ENCODE measurements around the gene DYSF. TPM values are rescaled to one million over a fixed set of nuclear protein-coding genes. Genes with fewer than 3 reads are reported as not detected.

The DYSF gene
- total RNA-seq, 1 experiment from 2014 or later, result 5.5 TPM

GRCh38 chr2:71609958-71610357 lies 156.6 kb downstream of the DYSF start:
- H3K9me3 Mint-ChIP-seq, result no peaks in the 10 kb centered on the region; a peak in 1 of 5 replicates
- Histone ChIP-seq H3K56ac (ENCODE audit: insufficient read length, low read depth, low read length) (no peak overlapping the region), H4K8ac (replicated peaks; ENCODE audit: insufficient read length, low read depth, low read length) (no peak overlapping the region), H3K18ac (ENCODE audit: insufficient read length, low read depth, low read length) (no peak overlapping the region), H3K79me1 (ENCODE audit: insufficient read depth, low read depth, low read length, poor library complexity, severe bottlenecking) (no peaks in the 10 kb centered on the region), H2BK12ac (ENCODE audit: insufficient read length, low read depth, low read length) (no peak overlapping the region), H3K4ac (ENCODE audit: low read depth, low read length) (no peak overlapping the region), H2BK20ac (ENCODE audit: low read depth, low read length, poor library complexity, severe bottlenecking) (no peak overlapping the region), H4K20me1 (ENCODE audit: control insufficient read depth, insufficient read depth, insufficient read length) (no peaks in the 10 kb centered on the region), H2BK120ac (ENCODE audit: low read depth, low read length, poor library complexity, severe bottlenecking) (no peak overlapping the region), H2BK5ac (ENCODE audit: insufficient read length, low read length) (no peak overlapping the region), H3K4me2 (ENCODE audit: insufficient read depth, insufficient read length, low read length) (no peak overlapping the region), H3K79me2 (ENCODE audit: insufficient read depth, low read length) (no peaks in the 10 kb centered on the region), H3K9me3 (ENCODE audit: control insufficient read depth, low read depth, low read length) (no peaks in the 10 kb centered on the region), H3T11ph (ENCODE audit: low read length) (no peak overlapping the region), H3K27ac (ENCODE audit: insufficient read length, low read depth, low read length) (no peak overlapping the region), H4K5ac (ENCODE audit: insufficient read length, low read depth, low read length) (no peak overlapping the region), H4K91ac (ENCODE audit: insufficient read length, low read depth, low read length) (no peak overlapping the region), H3K23ac (ENCODE audit: insufficient read length, low read depth, low read length) (no peak overlapping the region), H3K23me2 (ENCODE audit: insufficient read length, low read depth, low read length, poor library complexity, severe bottlenecking) (no peaks in the 10 kb centered on the region), H3K14ac (ENCODE audit: insufficient read depth, low read length) (no peak overlapping the region), H3K4me1 (ENCODE audit: insufficient read depth, low read length) (peaks cover 5% of the 10 kb centered on the region; the same call in 1 of the 2 replicates), H3K9ac (ENCODE audit: extremely low read depth, insufficient read length, low read length) (no peak overlapping the region), H3K27me3 (ENCODE audit: insufficient read depth, low read length) (no peaks in the 10 kb centered on the region), H2AK5ac (ENCODE audit: insufficient read length, low read length) (no peak overlapping the region), H2BK15ac (ENCODE audit: low read depth, low read length) (no peak overlapping the region), H2AFZ (ENCODE audit: low read length) (no peak overlapping the region)
- H3K27me3 Mint-ChIP-seq (ENCODE audit: low read depth), result peaks cover 8% of the 10 kb centered on the region
- peaks cover 13 to 16% of the 10 kb centered on the region in 2 experiments for H3K4me1 Mint-ChIP-seq
- no peak for TF ChIP-seq CTCF (conservative IDR thresholded peaks at IDR 0.05)
- no peak overlapping the region for H3K27ac Mint-ChIP-seq
- H3K36me3 Mint-ChIP-seq (ENCODE audit: insufficient read depth in 1 of 3, low read depth in 3 of 3), result peaks cover 0 to 3% (median 0%) of the 10 kb centered on the region in 3 experiments; a peak in 1 of 7 replicates
- no peak for DNase-seq
- no CpG with 5 or more reads among the region's 1 CpG for WGBS (ENCODE audit: extremely low coverage, insufficient read length, low lambda C conversion rate)
- H3K4me3 Mint-ChIP-seq, result no peak overlapping the region

Data from H9 (cell line).